HG03520 (cell line): ENCODE results near the gene STK25.
A peak's percentile ranks its signal among the peaks of the same experiment; 100 is the strongest.
"Not testable (repeated sequence)": the region's sequence is repeated elsewhere in the genome, so short reads cannot be mapped to it uniquely, and the experiment has no call there.

Experiments
- ATAC-seq: cut with Tn5 transposase; IDR thresholded peaks from one replicate; pipeline ENCODE4 v1.9.1; 2021; ENCODE audit warnings: mild to moderate bottlenecking, moderate library complexity; ENCODE audit not compliant: unreplicated experiment

STK25 gene

DNA sequence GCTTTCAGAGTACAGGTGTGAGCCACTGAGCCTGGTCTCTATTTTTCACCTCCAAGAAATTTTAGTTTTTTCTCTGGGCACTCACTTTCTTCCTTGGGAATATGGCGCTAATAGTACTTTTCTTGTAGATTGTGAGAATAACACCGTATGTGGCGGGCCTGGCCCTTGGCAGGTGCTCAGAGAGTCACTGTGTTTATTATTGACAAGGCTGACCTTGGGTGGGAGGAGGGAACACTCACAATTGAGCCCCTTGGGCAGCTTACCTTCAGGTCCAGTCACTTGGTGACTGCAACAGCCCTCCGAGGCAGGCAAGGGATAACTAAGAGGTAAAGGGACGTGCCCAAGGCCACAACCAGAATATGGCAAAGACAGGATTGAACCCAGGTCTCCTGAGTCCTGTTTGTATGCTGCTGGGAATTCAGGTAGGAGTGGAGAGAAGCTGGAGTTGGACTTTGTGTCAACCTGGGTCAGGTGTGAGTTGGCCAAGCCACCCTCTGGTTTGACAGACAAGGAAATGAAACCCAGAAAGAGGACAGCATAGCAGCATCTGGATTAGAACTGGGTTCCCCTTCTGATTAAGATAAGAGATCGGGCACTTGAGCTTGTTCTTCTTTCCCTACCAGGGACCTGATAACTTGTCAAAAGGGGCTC, 2.8 kb upstream of the STK25 start:
- ATAC-seq, result no peak

DNA sequence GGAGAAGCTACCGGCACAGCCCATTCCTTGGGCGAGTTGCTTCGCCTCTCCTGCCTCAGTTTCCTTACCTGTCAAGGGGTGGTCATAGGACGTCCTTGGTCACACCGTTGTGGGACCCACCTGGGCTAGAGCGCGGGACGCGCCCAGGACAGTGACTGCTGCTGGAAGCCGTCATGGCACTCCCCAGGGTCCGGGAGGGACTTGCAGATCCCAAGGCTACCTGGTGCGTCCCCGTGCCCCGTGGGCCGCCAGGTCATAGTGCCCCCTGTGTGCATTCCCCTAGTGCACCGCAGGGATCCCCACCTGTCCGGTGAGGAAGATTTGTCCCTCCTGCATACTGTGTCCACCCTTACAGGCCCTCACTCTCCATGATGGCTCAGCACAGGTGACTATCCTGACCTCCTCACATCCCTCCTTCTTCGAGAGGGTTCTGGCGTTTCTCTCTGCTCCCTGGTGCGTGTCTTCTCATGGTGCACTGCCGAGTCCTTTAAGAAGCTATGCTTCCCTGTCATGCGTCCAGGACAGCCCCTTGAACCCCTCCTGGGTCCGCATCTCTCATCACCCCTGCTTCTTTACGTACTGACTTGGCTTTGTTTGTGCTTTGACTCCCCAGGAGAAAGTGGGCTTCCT, 886 bp upstream of the STK25 start:
- ATAC-seq, result no peak

DNA sequence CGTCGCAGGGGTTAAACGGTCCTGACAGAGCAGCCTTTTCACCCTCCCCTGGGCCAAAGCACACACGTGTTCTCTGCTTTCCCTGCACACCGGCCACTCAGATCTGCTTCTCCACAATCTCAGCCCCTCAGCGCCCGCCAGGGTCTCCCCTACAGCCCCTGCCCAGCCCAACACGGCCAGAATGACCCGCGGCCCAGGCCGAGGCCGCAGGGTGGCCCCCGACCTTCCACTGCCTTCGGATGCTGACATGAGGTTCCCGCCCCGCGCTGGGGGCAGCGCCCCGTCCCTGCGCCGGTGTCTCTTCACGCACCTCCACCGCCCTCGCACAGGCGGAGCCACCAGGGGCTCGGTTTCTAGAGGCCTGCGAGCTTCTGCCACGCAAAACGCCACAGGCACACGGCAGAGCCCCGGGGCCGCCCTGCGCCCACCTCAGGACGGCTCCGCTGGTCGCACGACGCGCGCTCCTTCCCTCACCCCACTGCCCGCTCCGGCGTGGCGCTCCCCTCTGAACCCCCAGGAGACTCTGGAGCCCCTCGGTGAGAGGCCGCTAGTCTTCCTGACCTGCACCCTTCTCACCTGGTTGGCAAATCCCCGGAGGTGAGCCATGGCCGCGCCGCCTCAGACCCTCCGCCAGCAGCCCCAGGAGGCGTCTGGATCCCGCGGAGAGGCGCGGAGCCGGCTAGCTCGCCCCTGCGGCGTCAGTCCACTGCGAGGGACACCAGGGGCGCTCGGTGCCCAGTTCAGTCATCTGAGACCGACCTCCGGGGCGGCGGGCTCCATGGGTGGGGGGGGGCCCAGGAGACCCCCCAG, 749 bp downstream of the STK25 start:
- peak; percentile 9 for ATAC-seq

DNA sequence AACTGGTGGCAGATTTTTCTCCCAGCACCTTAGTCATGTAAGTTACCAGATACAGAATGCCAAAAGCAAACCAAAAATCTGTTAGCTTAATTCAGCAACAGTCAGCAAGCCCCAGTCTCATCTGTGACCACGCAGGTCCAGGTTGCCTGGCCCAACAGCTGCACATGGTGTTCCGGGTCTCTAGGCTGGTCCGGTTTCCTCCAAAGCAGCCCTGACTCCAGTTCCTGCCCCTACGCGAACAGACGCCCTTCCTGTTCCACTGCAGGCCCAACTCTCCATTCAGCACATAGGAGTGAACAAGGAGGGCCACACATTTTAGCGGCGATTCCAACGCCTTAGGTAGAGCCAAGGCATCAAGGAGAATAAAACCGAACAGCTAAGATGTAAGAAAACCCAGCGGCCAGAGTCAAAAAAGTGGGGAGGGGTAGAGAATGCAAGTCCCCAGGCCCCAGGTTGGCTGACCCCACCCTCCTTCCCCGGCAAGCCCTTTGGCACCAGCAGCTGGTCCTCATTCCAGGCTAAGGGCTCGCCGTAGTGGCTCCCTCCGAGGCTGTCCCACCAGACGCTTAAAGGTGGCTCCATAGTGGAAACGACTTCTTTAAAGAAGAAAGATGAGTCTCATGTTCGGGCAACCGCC, 1.5 kb downstream of the STK25 start:
- no peak for ATAC-seq

DNA sequence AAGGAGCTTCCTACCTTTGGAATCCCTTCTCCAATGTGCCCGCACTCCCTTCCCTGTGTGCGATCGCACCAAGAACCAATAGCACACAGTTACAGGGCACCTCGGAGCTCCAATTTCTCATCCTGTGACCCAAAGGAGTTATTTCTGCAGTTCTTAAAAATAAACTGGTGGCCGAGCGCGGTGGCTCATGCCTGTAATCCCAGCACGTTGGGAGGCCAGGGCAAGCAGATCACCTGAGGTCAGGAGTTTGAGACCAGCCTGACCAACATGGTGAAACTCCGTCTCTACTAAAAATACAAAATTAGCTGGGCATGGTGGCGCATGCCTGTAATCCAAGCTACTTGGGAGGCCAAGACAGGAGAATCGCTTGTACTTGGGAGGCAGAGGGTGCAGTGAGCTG, 2.1 kb downstream of the STK25 start:
- ATAC-seq, result not testable (repeated sequence)

DNA sequence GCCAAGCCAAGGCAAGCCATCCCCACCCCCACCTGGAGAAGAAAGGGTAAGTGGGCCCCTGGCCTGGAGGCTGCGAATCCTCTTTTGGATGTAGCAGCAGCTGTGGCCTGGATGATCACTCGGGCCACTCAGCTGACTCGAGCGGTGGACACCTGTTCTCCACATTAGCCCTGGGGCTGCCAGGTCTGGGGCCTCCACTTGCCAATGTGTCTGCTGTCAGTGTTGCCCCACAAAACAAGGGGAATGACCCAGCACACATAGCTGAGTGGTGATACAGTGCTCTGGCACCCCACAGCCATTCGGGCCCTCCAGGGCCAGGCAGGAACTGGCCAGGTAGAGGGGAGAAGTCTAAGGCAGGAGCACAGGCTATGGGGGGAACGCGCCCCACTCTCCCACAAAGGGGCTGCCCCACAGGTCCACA, 2.6 kb downstream of the STK25 start:
- ATAC-seq, result no peak

DNA sequence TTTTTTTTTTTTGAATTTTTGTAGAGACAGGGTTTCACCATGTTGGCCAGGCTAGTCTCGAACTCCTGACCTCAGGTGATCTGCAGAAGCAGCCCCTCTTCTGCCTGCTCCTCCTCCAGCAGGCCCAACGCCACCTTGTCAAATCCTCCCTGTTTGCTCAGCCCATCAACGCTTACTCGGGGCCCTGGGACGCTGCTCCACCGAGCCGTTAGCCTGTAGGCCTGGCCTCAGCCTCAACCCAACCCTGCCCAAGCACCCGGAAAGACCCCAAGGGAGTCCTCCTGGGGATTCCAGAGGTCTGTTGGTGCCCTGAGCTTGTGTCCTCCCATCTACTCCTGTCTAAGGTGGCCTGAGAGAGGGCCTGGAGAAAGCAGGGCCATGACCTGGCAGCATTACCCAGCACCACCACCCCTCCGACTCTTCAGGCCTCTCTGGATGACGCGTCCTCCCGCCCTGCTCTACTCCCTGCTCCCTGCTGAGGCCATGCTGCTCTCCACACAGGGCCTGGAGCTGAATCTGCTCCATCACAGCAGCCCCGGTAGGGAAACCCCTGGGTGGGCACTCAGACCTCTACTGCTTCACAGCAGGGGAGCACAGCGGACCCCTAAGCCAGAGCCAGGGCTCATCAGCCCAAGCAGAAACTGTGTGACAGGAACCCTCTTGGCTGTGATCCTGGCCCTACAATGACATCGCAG, 3.2 kb downstream of the STK25 start:
- no peak for ATAC-seq

DNA sequence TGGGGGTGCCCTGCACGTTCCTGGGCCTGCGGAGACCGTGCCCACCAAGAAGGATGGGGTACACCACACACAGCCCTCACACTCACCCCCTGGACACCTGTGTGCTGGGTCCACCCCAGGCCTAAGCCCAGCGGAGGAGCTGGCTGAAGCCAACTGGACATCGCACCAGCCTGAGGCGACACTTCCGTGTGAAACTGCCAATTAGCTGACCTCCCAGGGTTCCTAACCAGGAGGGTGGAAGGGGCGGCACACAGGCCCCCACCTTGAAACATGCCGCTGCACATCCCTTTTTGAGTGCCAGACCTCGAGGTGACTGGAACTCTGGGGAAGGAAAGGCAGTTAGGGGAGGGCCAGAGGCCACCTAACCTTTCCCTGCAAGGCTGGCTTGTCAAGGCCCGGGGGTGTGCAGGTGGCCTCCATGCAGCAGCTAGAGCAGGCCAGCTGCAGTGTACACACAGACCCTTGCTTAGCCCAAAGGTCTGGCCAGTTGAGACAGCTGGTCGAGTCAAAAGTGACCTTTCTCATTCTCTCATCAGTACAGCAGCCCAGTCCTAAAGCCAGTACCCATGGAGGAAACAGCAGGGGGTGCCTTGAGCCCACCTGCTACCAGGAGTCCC, 4.5 kb downstream of the STK25 start:
- no peak for ATAC-seq

DNA sequence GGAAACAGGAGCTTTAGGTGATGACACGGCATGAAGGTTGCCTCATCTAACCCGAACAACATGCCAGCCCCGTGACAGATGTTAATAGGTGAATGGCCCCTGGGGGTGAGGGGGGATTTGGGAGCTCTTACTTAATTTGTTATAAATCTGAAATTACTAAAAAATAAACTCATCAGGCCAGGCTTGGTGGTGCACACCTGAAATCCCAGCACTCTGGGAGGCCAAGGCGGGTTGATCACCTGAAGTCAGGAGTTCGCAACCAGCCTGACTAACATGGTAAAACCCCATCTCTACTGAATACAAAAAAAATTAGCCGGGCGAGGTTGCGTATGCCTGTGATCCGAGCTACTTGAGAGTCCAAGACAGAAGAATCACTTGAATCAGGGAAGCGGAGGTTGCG, 6.1 kb downstream of the STK25 start:
- ATAC-seq, result no peak

DNA sequence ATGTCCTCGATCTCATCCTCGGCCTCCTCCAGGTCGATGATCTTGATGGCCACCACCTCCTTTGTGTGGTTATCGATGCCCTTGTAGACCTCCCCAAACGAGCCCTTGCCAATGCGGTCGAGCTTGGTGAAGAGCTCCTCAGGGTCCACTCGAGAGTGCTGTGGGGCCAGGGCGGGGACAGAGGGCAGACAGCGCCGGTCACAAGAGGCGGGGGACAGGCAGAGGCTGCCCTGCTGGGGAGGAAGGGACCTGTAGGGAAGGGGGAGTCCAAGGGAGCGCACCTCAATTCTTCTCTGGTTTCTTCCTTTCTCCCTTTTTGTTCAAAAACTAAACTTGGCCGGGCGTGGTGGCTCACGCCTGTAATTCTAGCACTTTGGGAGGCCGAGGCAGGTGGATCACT, 6.8 kb downstream of the STK25 start:
- no peak for ATAC-seq

DNA sequence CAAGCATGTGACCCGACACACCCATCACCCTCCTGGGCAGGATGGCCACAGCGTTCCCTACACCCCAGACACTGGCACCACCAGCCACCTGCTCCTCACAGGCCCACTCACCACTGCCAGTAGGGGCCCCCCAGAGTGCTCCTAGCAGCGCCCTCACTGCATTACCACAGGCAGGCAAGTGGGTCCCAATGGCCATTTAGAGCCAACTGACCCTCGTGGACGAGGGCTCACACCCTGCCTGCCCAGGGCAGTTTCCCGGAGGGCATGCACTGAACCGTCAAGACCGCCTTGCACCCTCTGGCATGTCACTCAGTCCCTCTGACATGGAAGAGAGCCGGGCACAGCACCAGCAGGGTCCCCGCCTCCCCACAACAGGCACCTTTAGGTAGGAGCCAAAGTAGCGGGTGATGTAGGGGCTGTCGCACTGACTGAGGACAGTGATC, 7.3 kb downstream of the STK25 start:
- ATAC-seq, result no peak

DNA sequence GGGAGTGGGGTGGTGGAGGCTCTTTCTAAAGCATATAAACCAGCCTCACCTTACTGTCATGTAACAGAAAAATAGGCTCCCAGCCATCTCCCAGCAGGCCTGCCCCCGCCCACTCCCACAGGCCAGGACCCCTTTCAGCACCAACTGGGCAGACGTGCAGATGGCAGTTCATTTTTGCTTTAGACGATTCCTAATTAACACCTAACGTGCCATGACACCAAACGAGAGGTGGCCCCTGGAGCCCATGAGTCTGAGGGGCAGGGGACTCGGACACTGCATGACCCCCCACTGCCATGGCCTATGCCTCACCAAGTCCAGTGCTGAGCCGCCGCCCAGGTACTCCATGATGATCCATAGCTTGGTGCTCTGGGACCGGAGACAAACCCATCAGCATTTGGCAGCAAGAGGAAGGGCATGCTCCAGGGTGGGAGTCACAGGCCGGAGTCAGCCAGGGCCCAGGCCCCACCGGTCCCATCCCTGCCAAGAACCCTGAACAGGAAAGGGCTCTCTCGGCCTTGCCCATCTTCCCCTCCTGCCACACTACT, 7.9 kb downstream of the STK25 start:
- no peak for ATAC-seq

DNA sequence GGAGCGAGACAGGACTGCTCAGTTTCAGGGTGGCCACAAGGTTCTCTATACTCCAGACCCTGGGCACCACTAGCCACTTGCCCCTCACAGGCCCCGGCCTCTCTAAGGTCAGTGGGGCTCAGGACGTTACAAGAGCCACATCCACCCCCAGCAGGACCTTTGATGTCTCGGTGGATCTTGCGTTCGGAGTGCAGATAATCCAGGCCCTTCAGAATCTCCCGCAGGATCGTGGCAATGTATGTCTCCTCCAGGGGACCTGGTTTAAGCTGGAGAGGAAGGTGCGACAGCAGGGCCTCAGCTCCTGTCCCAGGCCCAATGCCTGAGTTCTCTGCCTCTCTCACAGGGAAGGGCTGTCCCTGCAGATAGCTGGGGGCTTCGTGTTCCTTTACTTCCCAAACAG, 8.4 kb downstream of the STK25 start:
- ATAC-seq, result no peak

DNA sequence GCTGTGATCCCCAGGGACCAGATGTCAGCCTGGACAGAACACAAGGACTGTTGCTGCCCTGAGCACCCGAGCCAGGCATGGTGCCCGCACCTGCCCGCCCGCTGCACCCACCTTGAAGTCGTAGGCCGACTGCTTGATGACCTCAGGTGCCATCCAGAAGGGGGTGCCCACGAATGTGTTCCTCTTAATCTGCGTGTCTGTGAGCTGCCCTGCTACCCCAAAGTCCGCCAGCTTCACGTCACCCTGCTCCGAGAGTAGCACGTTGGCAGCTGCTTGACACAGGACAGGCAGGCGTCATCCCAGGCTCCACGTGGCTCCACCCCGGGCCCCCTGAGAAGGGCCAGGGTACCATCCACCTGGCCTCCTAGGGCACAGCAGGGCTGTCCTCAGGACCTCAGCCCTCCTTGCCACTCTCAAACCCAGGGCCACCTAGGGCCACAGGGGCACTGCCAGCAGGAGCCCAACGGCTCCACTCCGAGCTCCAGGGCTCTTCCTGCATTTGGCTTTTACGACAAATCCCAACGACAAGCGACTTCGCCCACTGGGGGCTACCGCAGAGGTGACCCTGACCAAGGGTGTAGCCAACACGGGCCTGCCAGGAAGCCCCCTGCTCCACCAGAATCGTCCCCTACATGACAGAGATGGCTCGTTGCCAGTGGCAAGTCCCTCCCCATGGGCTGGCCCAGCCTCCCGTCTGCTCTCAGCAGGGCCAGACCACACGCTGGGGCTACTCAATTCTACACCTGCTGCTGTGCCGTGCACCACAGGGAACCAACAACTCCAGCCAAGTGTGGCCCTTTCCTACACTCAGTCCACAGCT, 9.0 kb downstream of the STK25 start:
- ATAC-seq, result no peak

DNA sequence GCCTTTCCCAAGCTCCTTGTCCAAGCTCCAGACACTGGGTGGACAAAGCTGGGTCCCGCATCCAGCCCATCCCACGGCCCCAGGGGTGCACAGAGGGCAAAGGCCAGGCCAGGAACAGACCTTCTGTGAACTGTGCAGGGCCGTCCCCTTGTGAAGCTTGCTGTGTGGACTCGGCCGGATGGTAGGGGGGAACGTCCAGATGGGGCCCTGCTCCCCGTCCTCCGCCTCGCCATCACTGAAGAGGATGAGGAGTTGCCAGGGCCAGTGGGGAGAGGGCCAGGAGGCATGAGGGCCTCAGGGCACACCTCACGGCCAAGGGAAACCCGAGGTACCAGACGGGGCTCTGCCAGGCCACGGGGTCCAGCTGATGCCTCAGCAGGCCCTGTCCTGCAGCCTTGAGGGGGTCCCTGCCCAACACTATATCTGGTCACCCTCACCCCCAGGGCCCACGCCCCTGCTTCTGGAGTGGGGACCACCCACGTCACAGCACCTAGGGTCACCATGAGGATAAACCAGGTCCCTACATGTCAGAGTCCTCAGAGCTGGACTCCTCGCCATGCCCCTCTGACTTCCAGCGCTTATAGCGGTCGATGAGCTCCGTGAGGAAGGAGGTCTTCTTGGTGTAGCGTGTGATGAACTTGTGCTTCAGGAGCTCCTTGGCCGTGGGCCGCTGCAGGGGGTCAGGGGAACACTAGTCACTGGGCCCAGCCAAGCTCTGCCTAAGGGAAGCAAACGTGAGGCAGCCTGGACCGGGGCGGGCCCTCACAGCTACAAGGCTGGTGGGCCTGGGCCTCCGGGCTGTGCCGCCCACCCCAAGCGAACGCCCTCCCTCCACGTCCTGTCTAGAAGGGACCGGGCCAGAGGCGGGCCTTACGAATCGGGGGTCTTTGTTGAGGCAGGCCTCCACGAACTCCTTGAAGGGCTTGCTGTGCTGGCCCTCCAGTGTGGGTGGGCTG, 10.0 kb downstream of the STK25 start:
- ATAC-seq, result no peak

DNA sequence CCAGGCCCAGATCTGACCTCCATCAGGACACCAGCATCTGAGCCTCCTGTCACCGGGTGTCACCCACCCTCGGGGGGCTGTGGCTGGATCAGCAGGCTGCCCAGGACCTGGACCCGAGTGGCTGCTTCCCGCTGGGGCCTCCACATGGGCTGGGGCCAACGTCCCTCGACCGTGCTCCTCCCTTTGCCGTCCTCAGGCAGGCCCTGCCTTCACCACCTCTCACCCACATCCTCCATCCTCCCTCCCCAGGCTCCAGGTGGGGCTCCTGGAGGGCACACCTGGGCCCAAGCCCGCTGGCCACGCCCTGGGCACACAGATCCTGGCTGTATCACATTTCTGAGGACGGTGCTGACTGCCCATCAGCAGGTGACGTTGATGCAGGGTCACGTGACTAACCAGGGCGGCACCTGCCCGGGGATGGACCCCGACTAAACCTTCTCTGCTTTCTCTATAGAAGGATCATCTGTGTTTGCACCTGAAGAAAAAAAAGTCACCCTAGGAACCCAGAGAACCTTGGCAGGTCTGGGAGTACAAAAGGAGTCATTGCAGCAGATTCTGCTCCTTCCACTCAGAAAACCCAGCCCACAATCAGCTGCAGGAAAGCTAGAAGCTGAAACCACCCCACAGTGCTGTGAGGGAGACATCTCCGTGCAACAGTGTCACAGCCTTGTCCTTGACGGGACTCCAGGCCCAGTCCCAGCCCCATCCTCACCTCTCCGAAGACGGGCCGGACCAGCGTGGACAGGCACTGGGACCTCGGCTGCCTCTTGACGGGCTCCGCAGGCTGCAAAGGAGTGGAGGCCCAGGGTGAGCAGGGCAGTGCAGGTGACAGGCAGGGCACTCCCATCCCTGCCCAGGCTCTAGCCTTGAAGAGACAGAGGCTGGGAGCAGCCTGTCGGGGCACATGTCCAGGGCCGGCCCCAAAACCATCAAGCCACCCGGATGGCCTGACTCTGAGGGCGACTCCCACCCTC, 11.2 kb downstream of the STK25 start:
- no peak for ATAC-seq
